Measurements from ENCODE around the gene EXOC4.

The EXOC4 gene

DNA sequence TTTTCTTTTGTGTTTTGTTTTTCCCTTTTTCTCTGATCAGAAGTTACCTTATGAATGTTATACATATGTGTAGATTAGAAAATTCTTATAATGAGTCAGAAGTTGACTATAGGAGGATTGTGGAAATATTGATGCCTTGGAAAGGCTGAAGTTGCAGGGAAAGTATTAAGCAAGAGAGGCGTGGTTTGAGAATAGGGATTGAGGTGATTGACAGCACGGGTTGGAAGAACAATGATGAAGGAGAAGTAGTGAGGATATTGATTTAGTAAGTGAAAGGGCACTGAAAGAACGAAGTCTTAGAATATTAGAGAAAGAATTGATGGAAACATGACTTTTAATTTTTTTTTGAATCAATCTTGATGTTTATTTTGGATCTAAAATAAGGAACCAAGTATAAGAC lies 176.0 kb downstream of the EXOC4 start:
- WGBS, 2 experiments: 87 to 92% methylated on average over 3 of the region's 3 CpGs
- Histone ChIP-seq H3K4me3 (ENCODE audit: insufficient read depth, low read depth, low read length) (no peak overlapping the region), H3K36me3 (ENCODE audit: control insufficient read depth, insufficient read depth, low read length) (no peaks in the 10 kb centered on the region), H3K4me1 (ENCODE audit: control insufficient read depth, insufficient read depth, low read length) (no peaks in the 10 kb centered on the region), H3K9me3 (ENCODE audit: control insufficient read depth, low read length) (no peaks in the 10 kb centered on the region), H3K27me3 (ENCODE audit: control insufficient read depth, insufficient read depth, low read length, poor library complexity, severe bottlenecking) (no peaks in the 10 kb centered on the region), H3K27ac (ENCODE audit: insufficient read depth, low read depth, low read length, poor library complexity, severe bottlenecking) (no peak overlapping the region)

GRCh38 chr7:133429371-133429770 lies 176.5 kb downstream of the EXOC4 start:
- Histone ChIP-seq H3K4me3 (ENCODE audit: insufficient read depth, low read depth, low read length) (no peak overlapping the region), H3K27me3 (ENCODE audit: control insufficient read depth, insufficient read depth, low read length, poor library complexity, severe bottlenecking) (no peaks in the 10 kb centered on the region), H3K27ac (ENCODE audit: insufficient read depth, low read depth, low read length, poor library complexity, severe bottlenecking) (no peak overlapping the region), H3K36me3 (ENCODE audit: control insufficient read depth, insufficient read depth, low read length) (no peaks in the 10 kb centered on the region), H3K4me1 (ENCODE audit: control insufficient read depth, insufficient read depth, low read length) (no peaks in the 10 kb centered on the region), H3K9me3 (ENCODE audit: control insufficient read depth, low read length) (no peaks in the 10 kb centered on the region)
- WGBS, 2 experiments: 95 to 97% methylated on average over 2 to 3 of the region's 3 CpGs

- WGBS, 2 experiments: 84 to 88% methylated on average over 1 of the region's 1 CpG
- no peak overlapping the region for H3K4me3 ChIP-seq (ENCODE audit: insufficient read depth, low read depth, low read length)
- H3K36me3 ChIP-seq (ENCODE audit: control insufficient read depth, insufficient read depth, low read length): no peaks in the 10 kb centered on the region
- no peaks in the 10 kb centered on the region for H3K27me3 ChIP-seq (ENCODE audit: control insufficient read depth, insufficient read depth, low read length, poor library complexity, severe bottlenecking)
- no peaks in the 10 kb centered on the region for H3K4me1 ChIP-seq (ENCODE audit: control insufficient read depth, insufficient read depth, low read length)
- H3K9me3 ChIP-seq (ENCODE audit: control insufficient read depth, low read length): no peaks in the 10 kb centered on the region
- no peak overlapping the region for H3K27ac ChIP-seq (ENCODE audit: insufficient read depth, low read depth, low read length, poor library complexity, severe bottlenecking)
Measured at GRCh38 chr7:133431134-133431724, 178.4 kb downstream of the EXOC4 start.

GRCh38 chr7:133433165-133433812 lies 180.4 kb downstream of the EXOC4 start:
- 95 to 97% methylated on average over 4 of the region's 4 CpGs for WGBS, 2 experiments
- no peaks in the 10 kb centered on the region for H3K9me3 ChIP-seq (ENCODE audit: control insufficient read depth, low read length)
- H3K4me1 ChIP-seq (ENCODE audit: control insufficient read depth, insufficient read depth, low read length): no peaks in the 10 kb centered on the region
- H3K27me3 ChIP-seq (ENCODE audit: control insufficient read depth, insufficient read depth, low read length, poor library complexity, severe bottlenecking): no peaks in the 10 kb centered on the region
- no peaks in the 10 kb centered on the region for H3K36me3 ChIP-seq (ENCODE audit: control insufficient read depth, insufficient read depth, low read length)
- no peak overlapping the region for H3K4me3 ChIP-seq (ENCODE audit: insufficient read depth, low read depth, low read length)
- no peak overlapping the region for H3K27ac ChIP-seq (ENCODE audit: insufficient read depth, low read depth, low read length, poor library complexity, severe bottlenecking)

DNA sequence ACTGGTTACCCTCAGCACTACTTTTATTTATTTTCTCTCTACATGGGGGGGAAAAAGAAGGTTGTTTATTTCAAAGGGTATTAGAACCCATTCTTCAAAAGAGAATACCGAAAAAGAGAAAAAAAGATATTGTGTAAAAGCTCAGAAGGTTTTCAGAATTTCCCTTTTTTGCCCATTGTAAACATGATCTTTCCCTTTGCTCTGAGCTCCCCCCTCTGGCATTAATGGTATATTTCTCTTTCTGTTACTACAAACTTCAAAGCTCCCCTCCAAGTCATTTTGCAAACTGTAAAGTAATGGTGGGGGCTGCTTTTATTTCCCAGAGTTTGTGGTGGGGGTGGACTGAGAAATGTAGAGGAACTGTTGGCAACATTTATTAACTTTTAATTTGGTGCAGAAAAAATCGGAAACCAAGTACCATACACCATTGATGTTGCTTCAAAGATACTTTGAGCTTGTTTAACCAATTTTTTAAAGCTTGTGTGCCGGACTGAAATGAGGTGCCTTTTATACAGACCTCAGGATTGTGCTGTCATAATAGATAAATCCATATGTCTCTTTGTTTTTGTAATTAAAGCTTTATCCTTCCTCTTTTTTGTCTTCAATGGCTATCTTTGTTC lies 181.5 kb downstream of the EXOC4 start:
- H3K4me1 ChIP-seq (ENCODE audit: control insufficient read depth, insufficient read depth, low read length): no peaks in the 10 kb centered on the region
- no peak overlapping the region for H3K27ac ChIP-seq (ENCODE audit: insufficient read depth, low read depth, low read length, poor library complexity, severe bottlenecking)
- no peak overlapping the region for H3K4me3 ChIP-seq (ENCODE audit: insufficient read depth, low read depth, low read length)
- H3K9me3 ChIP-seq (ENCODE audit: control insufficient read depth, low read length): no peaks in the 10 kb centered on the region
- WGBS, 2 experiments: 54 to 62% methylated on average over 2 to 3 of the region's 3 CpGs
- H3K36me3 ChIP-seq (ENCODE audit: control insufficient read depth, insufficient read depth, low read length): no peaks in the 10 kb centered on the region
- no peaks in the 10 kb centered on the region for H3K27me3 ChIP-seq (ENCODE audit: control insufficient read depth, insufficient read depth, low read length, poor library complexity, severe bottlenecking)

DNA sequence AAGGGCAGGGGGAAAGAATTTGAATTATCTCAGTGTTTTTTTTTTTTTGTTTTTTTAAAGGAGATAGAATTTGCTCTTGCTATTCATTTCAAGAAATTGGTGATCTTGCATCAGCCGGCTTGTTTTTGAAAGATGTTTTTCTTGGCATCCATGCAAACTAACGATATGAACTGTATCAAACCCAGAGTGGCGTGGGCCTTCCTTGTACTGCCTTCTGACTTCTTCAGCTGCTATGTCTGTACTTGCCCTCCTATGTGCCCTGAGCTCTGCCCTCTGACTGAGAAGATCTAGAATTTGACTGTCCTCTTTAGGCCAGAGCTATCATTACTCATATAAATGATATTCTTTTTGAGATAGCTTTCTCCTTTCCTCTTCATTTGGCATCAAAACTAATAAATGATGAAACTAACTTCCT lies 183.1 kb downstream of the EXOC4 start:
- WGBS, 2 experiments: 92 to 97% methylated on average over 3 of the region's 3 CpGs
- Histone ChIP-seq H3K4me1 (ENCODE audit: control insufficient read depth, insufficient read depth, low read length) (no peaks in the 10 kb centered on the region), H3K36me3 (ENCODE audit: control insufficient read depth, insufficient read depth, low read length) (no peaks in the 10 kb centered on the region), H3K4me3 (ENCODE audit: insufficient read depth, low read depth, low read length) (no peak overlapping the region), H3K27ac (ENCODE audit: insufficient read depth, low read depth, low read length, poor library complexity, severe bottlenecking) (no peak overlapping the region), H3K9me3 (ENCODE audit: control insufficient read depth, low read length) (no peaks in the 10 kb centered on the region), H3K27me3 (ENCODE audit: control insufficient read depth, insufficient read depth, low read length, poor library complexity, severe bottlenecking) (no peaks in the 10 kb centered on the region)

DNA sequence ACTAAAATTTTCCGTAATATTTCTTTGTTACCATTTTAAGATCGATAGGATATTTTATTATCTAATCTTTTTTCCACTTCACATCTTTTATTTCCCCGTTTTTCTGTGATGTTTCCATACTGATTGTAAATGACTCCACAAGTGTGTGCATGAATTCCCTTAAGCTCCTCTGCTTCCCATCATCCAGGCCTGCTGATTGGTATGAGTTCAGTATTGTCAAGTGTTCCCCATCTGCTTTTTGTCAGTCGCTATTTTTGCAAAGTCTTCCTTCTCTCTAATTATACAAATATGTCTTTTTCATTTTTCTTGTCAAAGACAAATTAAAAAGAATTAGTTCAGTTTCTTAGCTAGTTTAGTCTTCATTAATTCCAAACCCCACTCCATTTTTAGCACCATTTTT lies 184.7 kb downstream of the EXOC4 start:
- no peaks in the 10 kb centered on the region for H3K4me1 ChIP-seq (ENCODE audit: control insufficient read depth, insufficient read depth, low read length)
- no peak overlapping the region for H3K27ac ChIP-seq (ENCODE audit: insufficient read depth, low read depth, low read length, poor library complexity, severe bottlenecking)
- H3K4me3 ChIP-seq (ENCODE audit: insufficient read depth, low read depth, low read length): no peak overlapping the region
- no peaks in the 10 kb centered on the region for H3K27me3 ChIP-seq (ENCODE audit: control insufficient read depth, insufficient read depth, low read length, poor library complexity, severe bottlenecking)
- no peaks in the 10 kb centered on the region for H3K36me3 ChIP-seq (ENCODE audit: control insufficient read depth, insufficient read depth, low read length)
- WGBS, 2 experiments: 90 to 92% methylated on average over 3 to 4 of the region's 4 CpGs
- no peaks in the 10 kb centered on the region for H3K9me3 ChIP-seq (ENCODE audit: control insufficient read depth, low read length)

DNA sequence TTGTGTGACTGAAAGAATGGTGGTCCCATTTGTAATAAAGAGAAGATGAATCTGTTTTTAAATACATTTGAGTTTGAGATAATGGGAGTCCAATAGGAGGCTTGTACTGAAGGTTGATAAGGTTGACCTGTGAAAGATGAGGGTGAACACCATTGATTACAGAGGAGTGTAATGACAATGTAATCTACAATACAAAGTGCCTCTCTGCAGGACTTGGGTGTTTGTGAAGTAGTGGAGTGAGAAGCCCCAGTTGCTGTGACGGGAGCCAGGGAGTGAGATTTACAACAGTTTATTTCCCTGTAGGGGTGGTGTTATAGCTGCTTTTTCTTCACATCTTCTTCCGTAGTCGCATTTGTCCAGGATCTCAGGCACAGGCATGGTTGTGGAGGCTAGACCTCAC lies 189.9 kb downstream of the EXOC4 start:
- Histone ChIP-seq H3K9me3 (ENCODE audit: control insufficient read depth, low read length) (no peaks in the 10 kb centered on the region), H3K4me1 (ENCODE audit: control insufficient read depth, insufficient read depth, low read length) (no peaks in the 10 kb centered on the region), H3K36me3 (ENCODE audit: control insufficient read depth, insufficient read depth, low read length) (no peaks in the 10 kb centered on the region), H3K4me3 (ENCODE audit: insufficient read depth, low read depth, low read length) (no peak overlapping the region), H3K27ac (ENCODE audit: insufficient read depth, low read depth, low read length, poor library complexity, severe bottlenecking) (no peak overlapping the region), H3K27me3 (ENCODE audit: control insufficient read depth, insufficient read depth, low read length, poor library complexity, severe bottlenecking) (no peaks in the 10 kb centered on the region)
- 92 to 94% methylated on average over 3 of the region's 3 CpGs for WGBS, 2 experiments

GRCh38 chr7:133445617-133446016 lies 192.7 kb downstream of the EXOC4 start:
- Histone ChIP-seq H3K36me3 (ENCODE audit: control insufficient read depth, insufficient read depth, low read length) (no peaks in the 10 kb centered on the region), H3K9me3 (ENCODE audit: control insufficient read depth, low read length) (no peaks in the 10 kb centered on the region), H3K4me3 (ENCODE audit: insufficient read depth, low read depth, low read length) (no peak overlapping the region), H3K27ac (ENCODE audit: insufficient read depth, low read depth, low read length, poor library complexity, severe bottlenecking) (no peak overlapping the region), H3K4me1 (ENCODE audit: control insufficient read depth, insufficient read depth, low read length) (no peaks in the 10 kb centered on the region), H3K27me3 (ENCODE audit: control insufficient read depth, insufficient read depth, low read length, poor library complexity, severe bottlenecking) (no peaks in the 10 kb centered on the region)
- 96 to 99% methylated on average over 6 of the region's 6 CpGs for WGBS, 2 experiments

DNA sequence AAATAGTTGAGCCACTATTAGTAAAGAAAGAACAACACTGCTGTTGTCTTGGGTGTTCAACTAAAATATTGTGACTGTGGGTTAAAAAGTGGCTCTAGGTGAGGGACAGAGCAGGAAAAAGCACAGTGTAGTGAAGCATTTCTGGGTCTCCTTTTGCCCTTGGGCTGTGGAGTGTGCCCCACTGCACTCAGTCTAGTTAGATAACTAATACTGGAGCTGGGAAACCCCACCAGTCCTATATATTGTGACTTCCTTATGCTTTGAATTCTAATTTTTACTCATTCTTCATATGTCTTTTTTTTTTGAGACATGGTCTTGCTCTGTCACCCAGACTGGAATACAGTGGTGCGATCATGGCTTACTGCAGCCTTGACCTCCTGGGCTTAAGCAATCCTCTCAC lies 195.1 kb downstream of the EXOC4 start:
- H3K9me3 ChIP-seq (ENCODE audit: control insufficient read depth, low read length): no peaks in the 10 kb centered on the region
- H3K27me3 ChIP-seq (ENCODE audit: control insufficient read depth, insufficient read depth, low read length, poor library complexity, severe bottlenecking): no peaks in the 10 kb centered on the region
- no peak overlapping the region for H3K4me3 ChIP-seq (ENCODE audit: insufficient read depth, low read depth, low read length)
- H3K27ac ChIP-seq (ENCODE audit: insufficient read depth, low read depth, low read length, poor library complexity, severe bottlenecking): no peak overlapping the region
- H3K4me1 ChIP-seq (ENCODE audit: control insufficient read depth, insufficient read depth, low read length): no peaks in the 10 kb centered on the region
- H3K36me3 ChIP-seq (ENCODE audit: control insufficient read depth, insufficient read depth, low read length): no peaks in the 10 kb centered on the region
- 96% methylated on average over 1 of the region's 1 CpG for WGBS, 2 experiments
